Measurements from ENCODE around the gene BAG5. TPM values are rescaled to one million over a fixed set of nuclear protein-coding genes. Genes with fewer than 3 reads are reported as not detected.
A peak's percentile ranks its signal among the peaks of the same experiment; 100 is the strongest.
"Not testable (repeated sequence)": the region's sequence is repeated elsewhere in the genome, so short reads cannot be mapped to it uniquely, and the experiment has no call there.

BAG5 gene
- total RNA-seq (10 to 100 TPM; 37.0 to 37.1 TPM), polyA plus RNA-seq (10 to 100 TPM; 33.1 to 39.5 TPM)

GRCh38 chr14:103562429-103563225 lies at the start of gene BAG5, which contains the start of gene COA8:
BAG5 (minus strand) TSS chr14:103562657; CDS start chr14:103561164, 1,493 bp downstream.
COA8 (plus strand) TSS chr14:103562960; CDS start chr14:103563002, 42 bp downstream.
- peak; percentile 88 to 93 (median 89) for DNase-seq
- no peaks in the 10 kb centered on the region for H3K9me3 ChIP-seq (ENCODE audit: control insufficient read depth in 1 of 2, low read length in 2 of 2)
- H3K36me3 ChIP-seq (ENCODE audit: insufficient read depth, low read length), result no peaks in the 10 kb centered on the region
- peak within 1 kb of the TSS; percentile 93 to 98 (median 96) for H3K27ac Mint-ChIP-seq
- peak within 1 kb of the TSS; percentile 84 for H3K4me3 ChIP-seq (ENCODE audit: low read length in 2 of 2)
- ChIA-PET POLR2A (ENCODE audit: partially characterized antibody) (interaction anchor here (0.6 to 5.5 kb wide), 11 partner anchors 11 to 178 kb away, joined by 3 to 31 read pairs (median 4); partner anchors contain the start of genes CKB, KLC1, MARK3 and TRMT61A), CTCF (ENCODE audit: partially characterized antibody) (interaction anchor here (1.6 to 1.7 kb wide), 3 partner anchors 15 to 44 kb away, joined by 4 to 5 read pairs (median 4); no protein-coding TSS in a partner anchor)
- H3K4me3 Mint-ChIP-seq, result peak within 1 kb of the TSS; percentile 93 to 98 (median 94)
- intact Hi-C loops (cut with micrococcal nuclease), result loop anchor here (1.0 to 5.0 kb wide), 5 partner anchors 34 to 360 kb away; partner anchors contain the start of genes EIF5, KLC1, TRMT61A and XRCC3
- H3K27me3 ChIP-seq (ENCODE audit: insufficient read depth, low read length), result no peaks in the 10 kb centered on the region
- H3K36me3 Mint-ChIP-seq, result peaks cover 12 to 44% of the 10 kb centered on the region in 2 donors
- H3K9me3 Mint-ChIP-seq, result no peaks in the 10 kb centered on the region
- H3K27me3 Mint-ChIP-seq, result no peaks in the 10 kb centered on the region
- H3K4me1 Mint-ChIP-seq, result peaks cover 31 to 74% (median 56%) of the 10 kb centered on the region in 4 donors
- H3K4me1 ChIP-seq (ENCODE audit: insufficient read depth, low read length), result peaks cover 56% of the 10 kb centered on the region
- peak within 1 kb of the TSS; percentile 81 for H3K27ac ChIP-seq (ENCODE audit: low read depth, low read length)

- H3K27me3 Mint-ChIP-seq, result peaks cover 1 to 2% of the 10 kb centered on the region in 2 donors
Observed at GRCh38 chr14:103611215-103611614, 48.8 kb upstream of the BAG5 start.

GRCh38 chr14:103609081-103609480 lies 46.6 kb upstream of the BAG5 start:
- peaks cover 0 to 10% of the 10 kb centered on the region in 2 donors for H3K9me3 ChIP-seq (ENCODE audit: control insufficient read depth in 1 of 2, low read length in 2 of 2)
- POLR2A ChIA-PET (ENCODE audit: partially characterized antibody); H3K4me3 ChIP-seq (ENCODE audit: low read length in 2 of 2); H3K36me3 Mint-ChIP-seq; intact Hi-C loops (cut with micrococcal nuclease); H3K27me3 ChIP-seq (ENCODE audit: insufficient read depth, low read length); DNase-seq; H3K36me3 ChIP-seq (ENCODE audit: insufficient read depth, low read length); CTCF ChIA-PET (ENCODE audit: partially characterized antibody); H3K27me3 Mint-ChIP-seq; H3K27ac ChIP-seq (ENCODE audit: low read depth, low read length): not testable (repeated sequence)
- Mint-ChIP-seq H3K9me3 (peaks cover 4 to 16% (median 9%) of the 10 kb centered on the region in 8 donors), H3K4me1 (peaks cover 13 to 19% (median 16%) of the 10 kb centered on the region in 4 donors), H3K27ac (peak overlapping the region in 1 of 7 donors; percentile 70), H3K4me3 (peak overlapping the region in 1 of 8 donors; percentile 29)
- H3K4me1 ChIP-seq (ENCODE audit: insufficient read depth, low read length), result peaks cover 21% of the 10 kb centered on the region

More at GRCh38 chr14:103611215-103611614, 48.8 kb upstream of the BAG5 start:
- Mint-ChIP-seq H3K9me3 (peaks cover 4 to 16% (median 9%) of the 10 kb centered on the region in 8 donors), H3K4me3 (peak overlapping the region in 1 of 8 donors; percentile 7), H3K4me1 (peaks cover 13 to 19% (median 16%) of the 10 kb centered on the region in 4 donors), H3K36me3 (peaks cover 0 to 4% of the 10 kb centered on the region in 2 donors), H3K27ac (no peak overlapping the region)
- Histone ChIP-seq H3K27me3 (ENCODE audit: insufficient read depth, low read length) (no peaks in the 10 kb centered on the region), H3K36me3 (ENCODE audit: insufficient read depth, low read length) (no peaks in the 10 kb centered on the region), H3K4me3 (ENCODE audit: low read length in 2 of 2) (no peak overlapping the region), H3K4me1 (ENCODE audit: insufficient read depth, low read length) (peaks cover 21% of the 10 kb centered on the region), H3K9me3 (ENCODE audit: control insufficient read depth in 1 of 2, low read length in 2 of 2) (peaks cover 0 to 10% of the 10 kb centered on the region in 2 donors), H3K27ac (ENCODE audit: low read depth, low read length) (no peak overlapping the region)
- POLR2A ChIA-PET (ENCODE audit: partially characterized antibody), result interaction anchor here (1.1 kb wide), 1 partner anchor 18 kb away, joined by 4 read pairs; the partner anchor contains the start of gene KLC1
- no peak for DNase-seq
- CTCF ChIA-PET (ENCODE audit: partially characterized antibody), result no interaction called here
- intact Hi-C loops (cut with micrococcal nuclease), result no loop called here

- H3K4me1 ChIP-seq (ENCODE audit: insufficient read depth, low read length), result peaks cover 21% of the 10 kb centered on the region
- Mint-ChIP-seq H3K4me3 (peak overlapping the region; percentile 78 to 92 (median 86)), H3K9me3 (peaks cover 4 to 16% (median 9%) of the 10 kb centered on the region in 8 donors), H3K36me3 (peaks cover 0 to 4% of the 10 kb centered on the region in 2 donors), H3K27me3 (peaks cover 1 to 2% of the 10 kb centered on the region in 2 donors), H3K4me1 (peaks cover 13 to 19% (median 16%) of the 10 kb centered on the region in 4 donors), H3K27ac (peak overlapping the region in 3 of 7 donors; percentile 29 to 77 (median 62))
- ChIA-PET CTCF (ENCODE audit: partially characterized antibody) (no interaction called here), POLR2A (ENCODE audit: partially characterized antibody) (interaction anchor here (1.4 to 2.1 kb wide), 2 partner anchors 19 to 21 kb away, joined by 4 to 14 read pairs; partner anchors contain the start of gene KLC1)
- intact Hi-C loops (cut with micrococcal nuclease), result loop anchor here (2.0 kb wide), 1 partner anchor 71 kb away; no protein-coding TSS in a partner anchor
- no peak for DNase-seq
- no peaks in the 10 kb centered on the region for H3K27me3 ChIP-seq (ENCODE audit: insufficient read depth, low read length)
- no peaks in the 10 kb centered on the region for H3K36me3 ChIP-seq (ENCODE audit: insufficient read depth, low read length)
- H3K27ac ChIP-seq (ENCODE audit: low read depth, low read length), result no peak overlapping the region
- peaks cover 0 to 10% of the 10 kb centered on the region in 2 donors for H3K9me3 ChIP-seq (ENCODE audit: control insufficient read depth in 1 of 2, low read length in 2 of 2)
- H3K4me3 ChIP-seq (ENCODE audit: low read length in 2 of 2), result peak overlapping the region; percentile 23 to 60
Observed at GRCh38 chr14:103607822-103608221, 45.4 kb upstream of the BAG5 start.

GRCh38 chr14:103606963-103607668 lies 44.7 kb upstream of the BAG5 start:
- Histone ChIP-seq H3K4me1 (ENCODE audit: insufficient read depth, low read length) (peaks cover 21% of the 10 kb centered on the region), H3K9me3 (ENCODE audit: control insufficient read depth in 1 of 2, low read length in 2 of 2) (peaks cover 0 to 10% of the 10 kb centered on the region in 2 donors), H3K27ac (ENCODE audit: low read depth, low read length) (no peak overlapping the region), H3K4me3 (ENCODE audit: low read length in 2 of 2) (peak overlapping the region; percentile 23 to 60), H3K27me3 (ENCODE audit: insufficient read depth, low read length) (no peaks in the 10 kb centered on the region), H3K36me3 (ENCODE audit: insufficient read depth, low read length) (no peaks in the 10 kb centered on the region)
- Mint-ChIP-seq H3K27me3 (peaks cover 1 to 2% of the 10 kb centered on the region in 2 donors), H3K36me3 (peaks cover 0 to 4% of the 10 kb centered on the region in 2 donors), H3K4me3 (peak overlapping the region; percentile 78 to 92 (median 86)), H3K4me1 (peaks cover 13 to 19% (median 16%) of the 10 kb centered on the region in 4 donors), H3K9me3 (peaks cover 4 to 16% (median 9%) of the 10 kb centered on the region in 8 donors), H3K27ac (peak overlapping the region; percentile 47 to 87 (median 71))
- DNase-seq, result peak; percentile 54 to 75 (median 62)
- ChIA-PET CTCF (ENCODE audit: partially characterized antibody) (no interaction called here), POLR2A (ENCODE audit: partially characterized antibody) (interaction anchor here (0.8 to 2.1 kb wide), 6 partner anchors 16 to 273 kb away, joined by 3 to 14 read pairs (median 3); partner anchors contain the start of genes BAG5, KLC1, XRCC3 and ZFYVE21)
- intact Hi-C loops (cut with micrococcal nuclease), result loop anchor here (2.0 kb wide), 1 partner anchor 72 kb away; no protein-coding TSS in a partner anchor

- DNase-seq, result no peak
- intact Hi-C loops (cut with micrococcal nuclease), result no loop called here
- POLR2A ChIA-PET (ENCODE audit: partially characterized antibody), result no interaction called here
- peaks cover 1 to 2% of the 10 kb centered on the region in 2 donors for H3K27me3 Mint-ChIP-seq
- no peak overlapping the region for H3K4me3 Mint-ChIP-seq
- CTCF ChIA-PET (ENCODE audit: partially characterized antibody), result interaction anchor here (1.4 kb wide), 1 partner anchor 10 kb away, joined by 3 read pairs; no protein-coding TSS in a partner anchor
- Histone ChIP-seq H3K4me3 (ENCODE audit: low read length in 2 of 2) (no peak overlapping the region), H3K4me1 (ENCODE audit: insufficient read depth, low read length) (peaks cover 21% of the 10 kb centered on the region), H3K27me3 (ENCODE audit: insufficient read depth, low read length) (no peaks in the 10 kb centered on the region), H3K36me3 (ENCODE audit: insufficient read depth, low read length) (no peaks in the 10 kb centered on the region), H3K27ac (ENCODE audit: low read depth, low read length) (no peak overlapping the region), H3K9me3 (ENCODE audit: control insufficient read depth in 1 of 2, low read length in 2 of 2) (no peaks in the 10 kb centered on the region)
- H3K36me3 Mint-ChIP-seq, result no peaks in the 10 kb centered on the region
- H3K9me3 Mint-ChIP-seq, result peaks cover 0 to 3% (median 0%) of the 10 kb centered on the region in 8 donors
- peak overlapping the region in 1 of 7 donors; percentile 74 for H3K27ac Mint-ChIP-seq
- H3K4me1 Mint-ChIP-seq, result peaks cover 13 to 19% (median 16%) of the 10 kb centered on the region in 4 donors
Observed at GRCh38 chr14:103604620-103605019, 42.2 kb upstream of the BAG5 start.

All from CD4-positive, alpha-beta memory T cell (primary cell).